HG03354 (cell line): ENCODE data around the gene SLAIN2.

Experiments used
- ATAC-seq: cut with Tn5 transposase; IDR thresholded peaks from one replicate; pipeline ENCODE4 v1.9.1; 2021; ENCODE audit warnings: mild to moderate bottlenecking; ENCODE audit not compliant: unreplicated experiment, poor library complexity, severe bottlenecking

The SLAIN2 gene

GRCh38 chr4:48333587-48333986 is 7.7 kb upstream of the SLAIN2 start:
- ATAC-seq: no peak

- no peak for ATAC-seq
These were observed 7.1 kb upstream of the SLAIN2 start for GRCh38 chr4:48334236-48334635.

GRCh38 chr4:48334900-48335384 is 6.4 kb upstream of the SLAIN2 start:
- ATAC-seq: no peak

- ATAC-seq: no peak
These were observed 5.0 kb upstream of the SLAIN2 start for GRCh38 chr4:48336146-48336870.

- ATAC-seq: no peak
These were observed 3.6 kb upstream of the SLAIN2 start for GRCh38 chr4:48337731-48338130.

- ATAC-seq: no peak
These were observed 1.7 kb upstream of the SLAIN2 start for GRCh38 chr4:48339642-48340041.

- ATAC-seq: peak; percentile 4
These were observed 909 bp upstream of the SLAIN2 start for GRCh38 chr4:48340276-48340964.

- peak; percentile 26 for ATAC-seq
These were observed 662 bp downstream of the SLAIN2 start for GRCh38 chr4:48341776-48342605.

- ATAC-seq: no peak
These were observed 1.2 kb downstream of the SLAIN2 start for GRCh38 chr4:48342606-48342880.

- no peak for ATAC-seq
These were observed 1.7 kb downstream of the SLAIN2 start for GRCh38 chr4:48343035-48343434.

GRCh38 chr4:48343551-48343950 is 2.2 kb downstream of the SLAIN2 start:
- ATAC-seq: no peak

GRCh38 chr4:48345542-48345941 is 4.2 kb downstream of the SLAIN2 start:
- ATAC-seq: no peak

- no peak for ATAC-seq
These were observed 5.3 kb downstream of the SLAIN2 start for GRCh38 chr4:48346594-48346993.

- ATAC-seq: no peak
These were observed 6.1 kb downstream of the SLAIN2 start for GRCh38 chr4:48347282-48347921.

- ATAC-seq: no peak
These were observed 9.5 kb downstream of the SLAIN2 start for GRCh38 chr4:48350871-48351270.

- ATAC-seq: no peak
These were observed 11.5 kb downstream of the SLAIN2 start for GRCh38 chr4:48352793-48353192.

- ATAC-seq: no peak
These were observed 15.0 kb downstream of the SLAIN2 start for GRCh38 chr4:48356355-48356754.

GRCh38 chr4:48360285-48361011 is 19.1 kb downstream of the SLAIN2 start:
- ATAC-seq: no peak

- ATAC-seq: no peak
These were observed 19.7 kb downstream of the SLAIN2 start for GRCh38 chr4:48361012-48361400.

- ATAC-seq: no peak
These were observed 25.3 kb downstream of the SLAIN2 start for GRCh38 chr4:48366611-48367010.
